HG03097 (cell line): ENCODE measurements around the gene RFLNA.

Experiments
- ATAC-seq: cut with Tn5 transposase; IDR thresholded peaks from one replicate; pipeline ENCODE4 v1.9.1; 2021; ENCODE audit not compliant: unreplicated experiment, low FRiP score

Gene RFLNA

GRCh38 chr12:124302807-124303578, 8.1 kb downstream of the RFLNA start:
- no peak for ATAC-seq

- ATAC-seq = no peak
These were observed 8.9 kb downstream of the RFLNA start for GRCh38 chr12:124303579-124304313.

DNA sequence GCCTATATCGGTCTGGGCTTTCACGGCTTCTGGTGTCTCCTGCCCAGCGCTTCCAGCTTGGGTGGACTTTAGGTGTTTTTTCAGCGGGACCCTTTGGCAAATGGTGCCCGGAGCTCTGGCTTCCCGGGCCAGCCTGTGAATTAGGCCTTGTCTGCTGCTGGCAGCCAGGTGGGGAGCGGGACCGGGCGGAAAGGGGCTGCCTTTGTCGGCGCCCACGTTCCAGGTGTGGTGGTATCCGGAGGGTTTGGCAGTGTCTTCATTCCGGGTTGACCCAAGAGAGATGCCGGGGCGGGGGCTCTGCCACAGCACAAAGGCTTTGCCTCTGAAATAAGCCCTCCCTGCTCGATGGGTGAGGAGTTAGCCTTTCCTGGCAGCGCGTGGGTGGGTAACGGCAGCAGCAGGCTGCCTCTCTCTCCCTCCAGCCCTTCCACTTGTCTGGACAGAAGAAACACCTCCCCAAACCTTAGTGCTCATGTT, 9.5 kb downstream of the RFLNA start:
- no peak for ATAC-seq

GRCh38 chr12:124305136-124305535, 10.2 kb downstream of the RFLNA start:
- no peak for ATAC-seq

DNA sequence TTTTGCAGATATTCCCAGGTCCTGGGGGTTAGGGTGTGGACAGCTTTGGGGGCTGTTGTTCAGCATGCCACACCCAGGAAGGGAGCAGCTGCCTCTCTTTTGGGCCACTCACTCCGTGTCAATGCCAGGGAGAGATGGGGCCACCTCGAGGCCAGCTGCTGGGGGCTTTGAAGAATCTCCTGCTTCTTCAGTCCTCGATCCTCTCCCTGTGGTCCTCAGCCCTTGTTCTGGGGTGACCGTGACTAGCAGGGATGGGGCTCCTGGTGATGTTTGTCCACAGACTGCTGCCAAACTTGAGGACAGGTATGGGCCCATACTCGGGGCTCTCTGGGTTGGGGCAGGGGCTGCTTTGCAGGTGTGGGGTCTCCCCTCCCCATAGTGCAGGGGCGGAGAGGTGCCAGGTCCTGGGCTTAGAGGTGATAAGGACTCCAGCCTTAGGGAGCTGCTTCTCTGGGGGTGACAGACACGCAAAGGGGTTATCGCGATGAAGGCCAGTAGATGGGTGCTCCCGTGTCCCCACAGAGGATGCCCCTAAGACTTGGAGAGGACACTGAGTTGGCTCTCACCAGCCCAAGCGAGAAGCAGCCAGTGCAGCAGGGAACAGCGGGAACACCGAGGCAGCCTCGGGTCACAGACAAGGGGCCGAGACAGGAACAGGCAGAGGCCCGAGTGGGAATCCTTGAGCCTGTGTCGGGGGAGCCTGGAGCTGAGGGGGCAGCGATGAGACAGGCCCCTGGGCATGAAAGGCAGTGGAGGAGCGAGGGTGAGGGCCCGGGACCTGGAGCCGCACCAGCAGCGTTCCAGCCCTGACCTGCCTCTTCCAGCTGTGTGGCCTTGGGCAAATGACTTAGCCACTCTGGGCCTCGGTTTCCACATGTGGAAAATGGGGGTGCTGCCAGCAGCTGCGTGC, 11.1 kb downstream of the RFLNA start:
- no peak for ATAC-seq

DNA sequence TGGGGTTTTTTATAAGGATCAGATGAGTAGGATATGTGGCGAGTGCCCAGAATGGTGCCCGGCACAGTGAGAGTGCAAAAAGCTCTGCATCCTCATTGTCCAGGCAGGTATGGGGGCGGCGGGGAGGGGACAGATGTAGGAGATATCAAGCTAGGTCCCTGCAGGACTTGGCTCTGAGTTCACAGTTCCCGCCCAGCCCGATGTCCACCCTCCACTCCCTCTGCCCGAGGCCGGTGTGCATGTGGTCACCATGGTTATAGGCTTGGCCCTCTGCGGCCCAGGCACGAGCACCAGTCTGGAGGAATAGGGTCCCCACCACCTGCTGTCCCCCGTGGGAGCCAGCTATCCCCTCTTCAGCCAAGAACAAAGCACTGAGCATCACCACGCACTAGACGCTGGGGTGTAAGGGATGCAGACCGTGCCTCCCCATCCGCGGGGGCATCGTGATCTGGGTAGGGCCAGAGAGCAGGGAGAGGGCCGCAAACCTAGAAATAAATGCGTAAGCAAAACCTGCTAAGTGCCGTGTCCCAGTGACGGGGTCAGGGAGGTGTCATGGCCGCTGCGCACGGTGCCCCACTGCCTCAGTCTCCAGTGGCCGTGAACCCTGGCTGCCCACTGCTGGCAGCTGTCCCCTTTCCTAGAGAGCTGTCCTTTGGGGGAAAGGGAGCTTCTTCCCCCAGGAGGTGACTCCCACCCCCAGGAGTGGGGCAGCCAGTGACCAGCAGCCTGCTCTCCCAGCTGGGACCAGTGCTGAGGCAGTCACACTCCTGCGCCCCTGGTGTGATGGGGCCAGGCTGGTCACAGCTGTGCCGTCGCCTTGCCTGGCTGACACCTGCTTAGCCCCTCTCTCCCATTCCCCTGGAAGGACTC, 12.0 kb downstream of the RFLNA start:
- ATAC-seq = no peak

DNA sequence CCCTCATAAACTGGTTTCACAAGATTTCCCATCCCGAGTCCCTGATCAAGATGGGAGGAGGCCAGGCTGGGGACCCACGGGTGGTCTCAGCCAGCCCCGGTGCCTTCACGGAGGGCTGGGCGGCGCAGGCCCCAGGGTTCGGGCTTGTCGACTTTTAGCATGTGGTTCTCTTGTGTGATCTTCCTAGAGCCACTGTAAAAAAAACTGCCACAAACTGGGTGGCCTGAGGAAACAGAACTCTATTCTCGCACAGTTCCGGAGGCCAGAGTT, 12.6 kb downstream of the RFLNA start:
- ATAC-seq = no peak

GRCh38 chr12:124308741-124309140, 13.8 kb downstream of the RFLNA start:
- no peak for ATAC-seq

DNA sequence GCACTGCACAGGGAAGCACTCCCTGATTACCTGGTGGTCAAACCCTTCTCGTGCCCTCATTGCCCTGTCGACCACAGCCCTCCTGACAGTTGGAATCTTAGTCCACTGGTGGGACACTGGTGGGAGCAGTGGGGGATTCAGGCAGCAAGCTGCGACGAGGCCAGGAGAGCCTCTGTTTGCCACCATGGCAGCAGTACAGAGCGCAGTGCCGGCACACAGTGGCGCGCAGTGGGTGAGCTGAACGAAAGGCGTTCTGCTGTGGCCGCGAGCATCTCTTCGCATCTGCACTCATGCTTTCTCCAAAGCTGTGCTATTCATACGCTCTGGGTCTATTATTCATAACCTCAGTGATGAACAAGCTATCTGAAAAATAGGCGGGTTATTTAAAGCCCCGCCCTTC, 14.3 kb downstream of the RFLNA start:
- ATAC-seq = no peak

- no peak for ATAC-seq
These were observed 14.9 kb downstream of the RFLNA start for GRCh38 chr12:124309744-124310143.

- no peak for ATAC-seq
These were observed 15.3 kb downstream of the RFLNA start for GRCh38 chr12:124310178-124310577.

GRCh38 chr12:124310785-124311184, 15.9 kb downstream of the RFLNA start:
- ATAC-seq = no peak

- ATAC-seq = no peak
These were observed 16.6 kb downstream of the RFLNA start for GRCh38 chr12:124311292-124312109.

DNA sequence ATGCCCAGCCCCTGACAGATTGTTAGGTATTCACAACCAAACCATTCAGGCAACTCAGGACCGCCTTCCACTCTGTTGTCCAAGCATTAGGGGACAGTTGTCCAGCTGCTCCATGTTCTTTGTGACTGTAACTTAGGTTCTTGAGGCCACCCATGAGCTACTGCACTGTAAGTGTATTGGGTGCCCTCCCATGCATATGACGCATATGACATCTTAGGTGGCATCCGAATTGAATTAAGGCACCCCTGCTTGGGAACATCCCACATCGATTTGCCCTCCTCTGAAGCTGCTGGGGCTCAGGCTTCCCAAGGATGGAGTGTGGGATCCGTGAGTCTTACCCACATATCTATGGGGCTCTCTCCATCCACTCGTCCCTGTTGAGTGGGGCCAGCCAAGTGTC, 17.7 kb downstream of the RFLNA start:
- no peak for ATAC-seq

GRCh38 chr12:124314207-124314606, 19.3 kb downstream of the RFLNA start:
- ATAC-seq = no peak

- ATAC-seq = no peak
These were observed 19.9 kb downstream of the RFLNA start for GRCh38 chr12:124314766-124315165.

DNA sequence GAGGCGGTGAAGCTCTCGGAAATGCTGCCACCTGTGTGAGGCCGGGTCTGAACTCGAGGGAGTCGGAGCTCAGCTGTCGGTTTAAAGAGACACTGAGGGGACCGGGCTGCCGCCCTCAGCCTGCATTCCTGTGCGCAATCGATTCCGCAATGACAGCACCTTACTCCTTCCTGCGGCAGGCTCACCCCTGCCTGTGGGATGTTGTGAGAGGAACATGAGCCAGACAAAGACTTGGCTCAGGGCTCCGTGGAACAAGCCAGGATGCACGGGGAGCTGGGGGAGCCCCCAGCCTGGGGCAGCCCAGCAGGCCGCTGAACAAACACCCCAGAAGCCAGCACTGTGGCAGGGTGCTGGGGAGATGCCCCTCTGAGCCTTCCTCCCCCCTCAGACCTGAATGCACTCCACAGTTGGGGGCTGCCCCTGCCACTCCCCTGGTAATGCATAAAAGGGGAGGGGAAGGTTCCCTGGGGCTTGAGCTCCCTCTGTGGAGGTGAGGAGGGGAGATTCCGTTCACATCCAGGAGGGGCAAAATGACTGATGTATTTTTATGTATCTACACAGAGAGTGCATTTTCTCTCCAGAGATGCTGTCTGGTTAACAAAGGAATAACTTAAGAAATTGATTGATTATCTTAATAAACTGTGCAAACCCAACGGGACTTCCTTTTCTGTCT, 20.6 kb downstream of the RFLNA start:
- no peak for ATAC-seq

GRCh38 chr12:124316257-124316900, 21.5 kb downstream of the RFLNA start:
- ATAC-seq = no peak
